HG03432 (cell line): ENCODE measurements around the gene TRPV6.
A peak's percentile ranks its signal among the peaks of the same experiment; 100 is the strongest.

Source experiments
- ATAC-seq: cut with Tn5 transposase; IDR thresholded peaks from one replicate; pipeline ENCODE4 v1.9.1; 2021; ENCODE audit warnings: mild to moderate bottlenecking, moderate library complexity; ENCODE audit not compliant: unreplicated experiment

TRPV6 gene

GRCh38 chr7:142886866-142887265 is 1.3 kb upstream of the TRPV6 start:
- ATAC-seq, result no peak

DNA sequence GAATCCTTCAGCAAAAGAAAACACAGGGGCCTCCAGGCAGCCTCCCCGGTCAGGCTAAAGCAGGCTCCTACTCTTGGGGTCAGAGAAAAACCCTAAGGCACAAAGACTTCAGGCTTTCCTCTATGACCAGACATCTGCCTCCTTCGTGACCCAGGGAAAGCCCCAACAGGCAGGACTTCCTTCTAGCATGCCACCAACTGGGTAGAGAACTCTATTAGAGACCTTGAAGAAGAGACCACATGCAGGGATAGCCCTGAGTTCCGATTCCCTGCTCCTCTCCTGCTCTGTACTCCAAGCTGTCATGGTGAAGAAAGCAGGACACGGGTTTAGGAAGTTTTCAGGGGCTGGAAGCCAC is 1.3 kb downstream of the TRPV6 start:
- no peak for ATAC-seq

DNA sequence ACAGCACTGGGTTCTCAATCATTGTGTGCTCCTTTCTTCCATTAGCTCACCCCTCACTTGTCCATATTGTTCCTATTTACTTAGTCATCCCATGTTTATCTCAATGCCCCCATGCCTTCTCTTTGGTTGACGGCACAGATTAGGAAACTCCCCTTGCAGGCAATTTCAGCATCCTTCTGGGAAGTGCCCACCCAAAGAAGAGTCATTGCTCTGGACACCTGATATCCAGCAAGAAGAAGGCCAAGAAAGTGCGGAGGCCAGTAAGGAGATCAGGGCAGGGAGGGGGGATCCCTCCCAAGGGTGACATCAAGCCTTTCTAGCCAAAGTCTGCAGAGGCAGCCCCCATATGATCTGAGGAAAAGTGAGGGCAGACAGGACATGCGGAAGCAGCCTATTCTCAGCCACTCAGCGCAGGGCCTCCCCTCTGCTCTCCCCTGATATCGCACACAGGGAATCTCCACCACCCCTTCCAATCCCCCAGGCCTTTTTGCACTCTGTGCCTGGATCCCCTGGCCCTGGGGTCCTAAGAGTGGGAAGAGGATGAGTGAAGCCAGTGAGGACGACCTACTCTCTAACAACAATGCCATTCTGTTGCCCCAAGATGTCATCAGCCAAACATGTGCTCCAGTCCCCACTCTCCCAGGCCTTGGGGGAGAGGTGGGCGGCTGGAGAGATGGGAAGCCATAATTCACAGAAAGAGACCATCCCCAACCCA is 1.8 kb downstream of the TRPV6 start:
- no peak for ATAC-seq

- no peak for ATAC-seq
These were observed 2.4 kb downstream of the TRPV6 start for GRCh38 chr7:142883145-142883544.

DNA sequence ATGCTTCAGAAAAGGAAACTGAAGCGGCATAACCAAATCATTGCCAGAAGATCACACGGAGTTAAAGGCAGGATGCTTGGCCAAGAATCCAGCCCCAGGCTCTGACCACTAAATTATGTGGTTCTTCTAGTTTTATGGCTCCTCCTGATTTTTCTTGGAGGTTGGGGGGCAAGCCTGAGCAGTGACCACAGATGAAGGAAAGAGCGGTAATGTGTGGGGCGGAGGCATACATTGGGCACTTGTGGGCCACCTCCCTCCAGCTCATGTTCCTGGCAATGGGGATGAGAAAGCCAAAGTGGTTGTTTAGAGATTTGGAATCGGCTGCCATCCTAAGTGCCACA is 3.2 kb downstream of the TRPV6 start:
- no peak for ATAC-seq

DNA sequence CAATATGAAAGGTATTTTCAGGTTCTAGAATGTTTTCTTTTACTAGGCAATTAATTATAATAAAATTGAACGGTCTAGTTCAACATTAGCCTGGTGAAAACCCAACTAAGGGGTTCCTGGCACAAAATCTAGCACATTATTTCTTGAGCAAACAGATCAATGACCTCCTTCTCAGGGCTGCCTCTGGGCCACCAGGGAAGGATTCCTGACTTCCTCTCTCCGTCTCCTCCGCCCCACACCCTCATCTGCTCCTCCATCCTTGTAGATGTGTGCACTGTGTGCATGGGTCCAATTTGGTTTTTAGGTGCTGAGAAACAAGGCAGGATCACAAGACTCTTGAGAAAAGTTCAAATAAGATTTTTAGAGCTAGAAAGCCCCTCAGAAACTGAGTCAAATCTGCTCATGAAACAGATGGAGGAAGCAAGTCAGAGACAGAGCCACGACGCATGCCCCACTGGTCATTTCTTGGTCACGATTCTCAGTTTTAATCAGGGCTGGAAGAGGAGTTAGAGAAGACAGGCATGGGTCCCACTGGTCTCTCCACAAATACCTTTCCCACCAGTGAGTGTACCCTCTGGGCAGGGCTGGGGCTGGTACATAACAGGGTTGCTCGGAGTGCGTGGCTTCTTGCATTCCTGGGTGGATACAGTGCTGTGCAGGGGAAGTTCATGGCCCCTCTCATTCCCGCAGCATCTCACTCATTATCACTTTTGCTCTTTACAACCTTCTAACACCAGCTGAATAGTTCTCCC is 3.8 kb downstream of the TRPV6 start:
- no peak for ATAC-seq

DNA sequence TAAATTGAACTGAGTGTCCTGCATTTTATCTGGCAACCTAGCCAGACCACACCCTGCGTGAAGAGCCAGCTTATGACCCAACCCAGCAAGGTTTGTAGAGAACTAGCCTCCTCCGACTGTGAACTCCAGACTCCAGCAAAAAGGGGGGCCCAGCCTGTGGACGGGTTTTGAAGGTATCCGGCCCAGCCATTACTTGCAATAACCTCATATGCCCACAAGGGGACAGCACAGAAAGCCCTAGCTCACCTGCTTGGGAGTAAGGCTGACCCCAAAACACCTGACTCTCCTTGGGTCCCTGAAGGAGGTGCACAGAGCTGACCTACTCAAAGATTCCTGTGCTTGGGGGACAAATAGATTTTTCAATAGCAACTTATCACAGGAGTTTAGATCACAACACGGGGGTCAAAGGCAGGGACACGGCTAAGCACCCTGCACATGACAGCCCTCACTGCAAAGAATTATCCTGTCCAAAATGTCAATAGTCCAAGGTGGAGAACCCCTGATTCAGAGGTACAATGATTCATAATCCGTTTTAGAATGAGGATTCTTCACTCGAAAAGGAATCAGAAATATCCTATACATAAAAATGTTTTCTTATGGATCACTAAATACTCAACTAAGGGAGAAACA is 4.6 kb downstream of the TRPV6 start:
- ATAC-seq, result peak; percentile 59

- ATAC-seq, result no peak
These were observed 6.5 kb downstream of the TRPV6 start for GRCh38 chr7:142879060-142879459.

GRCh38 chr7:142878315-142878714 is 7.2 kb downstream of the TRPV6 start:
- no peak for ATAC-seq

GRCh38 chr7:142876991-142877910 is 8.3 kb downstream of the TRPV6 start:
- ATAC-seq, result no peak

DNA sequence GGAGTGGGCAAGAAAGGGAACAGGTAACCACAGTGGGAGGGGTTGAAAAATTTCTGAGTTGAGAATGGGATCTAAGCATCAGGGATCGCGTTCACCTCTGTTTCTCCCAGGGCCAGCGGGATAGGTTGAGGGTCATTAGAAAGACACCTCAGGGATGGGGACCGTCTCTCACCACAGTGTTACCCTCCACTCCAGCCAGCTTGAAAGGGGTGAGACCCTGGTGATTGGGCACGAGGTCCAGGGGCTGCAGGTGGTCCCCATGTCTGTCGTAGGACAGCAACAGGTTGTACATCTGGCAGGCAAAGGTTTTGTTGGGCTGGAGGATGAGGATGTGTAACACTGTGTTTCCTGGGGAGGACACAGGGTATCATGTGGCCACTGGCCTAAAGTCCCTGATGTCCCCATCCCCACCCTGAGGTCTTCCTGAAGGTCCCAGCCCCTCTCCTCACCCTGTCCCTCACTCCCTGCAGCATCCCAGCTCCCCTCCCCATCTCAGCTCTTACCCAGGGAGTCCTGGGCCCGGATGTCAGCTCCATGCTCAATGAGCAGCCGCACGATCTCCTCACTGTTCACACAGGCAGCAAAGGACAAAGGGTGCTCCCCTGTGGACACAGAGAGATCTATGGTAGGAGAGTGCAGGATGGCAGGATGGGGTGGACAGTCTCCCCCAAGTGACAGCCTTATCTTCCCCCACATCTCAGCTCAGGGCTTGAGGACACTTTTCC is 9.1 kb downstream of the TRPV6 start:
- ATAC-seq, result no peak

- no peak for ATAC-seq
These were observed 10.1 kb downstream of the TRPV6 start for GRCh38 chr7:142875456-142875855.

DNA sequence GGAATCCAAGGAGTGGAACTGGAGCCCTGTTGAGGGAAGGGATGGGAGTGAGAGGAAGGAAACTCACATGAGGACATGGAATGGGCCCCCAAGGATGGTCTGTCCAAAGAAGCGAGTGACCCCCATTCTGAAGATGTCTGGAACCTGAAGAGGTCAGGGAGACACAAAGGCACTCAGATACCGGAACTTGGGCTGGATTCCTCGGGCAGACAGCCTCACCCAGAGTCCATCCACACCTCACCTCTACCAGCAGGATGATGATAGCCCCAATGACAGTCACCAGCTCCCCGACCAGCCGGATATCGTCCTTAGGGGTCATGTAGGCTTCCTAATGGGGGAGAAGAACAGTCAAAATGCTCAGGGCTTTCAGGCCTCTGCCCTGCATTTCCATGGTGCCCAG is 10.7 kb downstream of the TRPV6 start:
- ATAC-seq, result no peak

- no peak for ATAC-seq
These were observed 11.1 kb downstream of the TRPV6 start for GRCh38 chr7:142874409-142874808.

DNA sequence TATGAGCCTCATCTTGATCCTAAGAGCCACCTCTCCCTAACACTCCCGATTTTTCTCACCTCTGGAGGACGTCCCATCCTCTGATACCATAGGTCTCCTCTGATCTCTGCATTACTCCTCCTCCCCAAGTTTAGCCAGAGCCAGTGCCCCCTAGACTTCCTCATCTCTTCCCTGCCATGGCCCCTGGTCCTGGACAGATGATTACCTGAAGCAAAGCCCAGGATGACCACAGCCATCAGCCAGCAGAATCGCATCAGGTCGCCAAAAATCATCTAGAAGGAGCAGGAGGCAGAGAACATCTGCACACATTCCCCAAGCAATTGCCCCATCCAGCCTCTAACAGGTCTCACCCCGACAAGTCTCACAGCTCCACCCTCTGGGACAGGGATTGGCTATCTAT is 11.7 kb downstream of the TRPV6 start:
- ATAC-seq, result no peak

DNA sequence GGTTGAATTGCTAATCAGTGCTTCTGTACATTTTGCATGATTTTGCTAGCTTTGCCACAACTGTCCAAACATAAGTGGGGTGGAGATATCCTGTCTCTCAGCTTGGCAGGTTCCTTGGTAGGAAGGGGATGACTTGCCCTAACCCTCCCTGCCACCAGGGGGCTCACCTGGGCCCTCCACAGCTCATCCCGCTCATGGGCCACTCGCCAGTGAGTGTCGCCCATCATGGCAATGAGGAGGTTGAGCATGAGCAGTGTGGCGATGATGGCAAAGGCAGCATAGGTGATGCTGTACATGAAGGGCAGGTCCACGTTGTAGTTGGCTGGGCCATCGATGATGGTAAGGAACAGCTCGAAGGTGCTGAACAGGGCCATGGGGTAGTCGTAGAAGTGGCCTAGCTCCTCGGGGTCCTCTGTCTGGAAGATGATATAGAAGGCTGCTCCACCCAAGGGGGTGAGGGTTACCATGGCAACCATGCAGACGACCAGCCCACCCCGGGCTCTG is 12.2 kb downstream of the TRPV6 start:
- peak; percentile 71 for ATAC-seq

GRCh38 chr7:142872106-142872675 is 13.4 kb downstream of the TRPV6 start:
- no peak for ATAC-seq

GRCh38 chr7:142871260-142872105 is 14.1 kb downstream of the TRPV6 start:
- ATAC-seq, result no peak
